HG03521 (cell line): ENCODE measurements around the gene HSBP1L1.

Source experiments
- ATAC-seq: cut with Tn5 transposase; IDR thresholded peaks from one replicate; pipeline ENCODE4 v1.9.1; 2021; ENCODE audit warnings: mild to moderate bottlenecking, moderate library complexity; ENCODE audit not compliant: unreplicated experiment

Gene HSBP1L1

GRCh38 chr18:79964330-79965118 lies at the start of gene HSBP1L1:
Gene HSBP1L1, plus strand, starts transcription at chr18:79964643. Its CDS starts 93 bp downstream, at chr18:79964736.
- ATAC-seq, result peak; percentile 61

DNA sequence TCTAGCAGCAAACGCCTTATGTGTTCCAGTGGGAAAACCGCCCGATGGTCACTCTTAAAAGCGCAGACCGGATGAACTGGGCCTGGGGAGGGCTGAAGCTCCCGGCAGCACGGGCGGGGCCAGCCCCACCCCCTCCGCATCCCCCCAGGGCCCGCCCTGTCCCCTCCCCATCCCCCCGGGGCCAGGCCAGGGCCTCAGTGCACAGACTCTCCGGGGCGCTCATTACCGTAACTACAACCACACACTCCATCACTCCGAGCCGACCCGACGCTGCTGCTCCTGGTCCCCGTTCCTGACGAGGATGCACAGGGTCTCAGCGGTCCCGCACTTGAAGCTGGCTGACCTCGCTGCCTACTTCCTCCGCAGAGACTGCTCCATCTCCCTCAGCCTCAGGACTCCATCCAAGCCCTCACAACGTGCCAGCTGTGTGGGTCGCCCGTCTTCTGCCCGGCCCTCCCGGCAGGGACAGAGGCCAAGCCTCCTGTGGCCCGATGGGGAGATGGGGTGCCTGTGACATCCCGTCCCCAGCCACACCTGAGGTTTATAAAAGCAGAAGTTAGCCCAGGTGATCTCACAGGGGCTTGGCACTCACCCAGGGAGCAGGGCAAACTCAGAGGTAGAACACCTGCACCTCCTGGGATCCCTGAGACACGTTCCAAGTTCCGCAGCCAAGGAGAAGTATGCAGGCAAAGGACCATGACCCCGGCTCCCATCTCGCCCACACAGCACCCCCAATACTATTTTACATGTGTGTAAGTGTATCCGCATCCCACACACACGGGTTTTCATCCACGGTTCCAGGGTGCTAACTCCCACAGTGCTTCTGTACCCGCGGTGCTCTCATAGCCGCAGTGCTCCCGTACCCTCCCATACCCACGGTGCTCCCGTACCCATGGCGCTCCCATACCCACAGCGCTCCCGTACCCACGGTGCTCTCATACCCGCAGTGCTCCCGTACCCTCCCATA lies 49.0 kb upstream of the HSBP1L1 start:
- no peak for ATAC-seq

DNA sequence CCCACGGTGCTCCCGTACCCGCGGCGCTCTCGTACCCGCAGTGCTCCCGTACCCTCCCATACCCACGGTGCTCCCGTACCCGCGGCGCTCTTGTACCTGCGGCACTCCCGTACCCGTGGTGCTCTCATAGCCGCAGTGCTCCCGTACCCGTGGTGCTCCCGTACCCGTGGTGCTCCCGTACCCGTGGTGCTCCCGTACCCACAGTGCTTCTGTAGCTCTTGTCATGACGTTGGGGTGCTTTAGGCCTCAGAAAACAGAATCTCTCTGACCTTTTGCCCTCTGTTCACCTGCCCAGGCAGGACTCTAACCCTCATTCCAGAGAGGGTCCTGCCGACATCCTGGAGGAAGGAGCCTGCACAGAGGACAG lies 48.3 kb upstream of the HSBP1L1 start:
- no peak for ATAC-seq

GRCh38 chr18:79916546-79917168 lies 47.8 kb upstream of the HSBP1L1 start:
- no peak for ATAC-seq

- no peak for ATAC-seq
These were observed 47.1 kb upstream of the HSBP1L1 start for GRCh38 chr18:79917169-79917852.

GRCh38 chr18:79917853-79918614 lies 46.4 kb upstream of the HSBP1L1 start:
- ATAC-seq, result no peak

GRCh38 chr18:79918615-79919011 lies 45.8 kb upstream of the HSBP1L1 start:
- ATAC-seq, result no peak

GRCh38 chr18:79919089-79919488 lies 45.4 kb upstream of the HSBP1L1 start:
- ATAC-seq, result no peak

DNA sequence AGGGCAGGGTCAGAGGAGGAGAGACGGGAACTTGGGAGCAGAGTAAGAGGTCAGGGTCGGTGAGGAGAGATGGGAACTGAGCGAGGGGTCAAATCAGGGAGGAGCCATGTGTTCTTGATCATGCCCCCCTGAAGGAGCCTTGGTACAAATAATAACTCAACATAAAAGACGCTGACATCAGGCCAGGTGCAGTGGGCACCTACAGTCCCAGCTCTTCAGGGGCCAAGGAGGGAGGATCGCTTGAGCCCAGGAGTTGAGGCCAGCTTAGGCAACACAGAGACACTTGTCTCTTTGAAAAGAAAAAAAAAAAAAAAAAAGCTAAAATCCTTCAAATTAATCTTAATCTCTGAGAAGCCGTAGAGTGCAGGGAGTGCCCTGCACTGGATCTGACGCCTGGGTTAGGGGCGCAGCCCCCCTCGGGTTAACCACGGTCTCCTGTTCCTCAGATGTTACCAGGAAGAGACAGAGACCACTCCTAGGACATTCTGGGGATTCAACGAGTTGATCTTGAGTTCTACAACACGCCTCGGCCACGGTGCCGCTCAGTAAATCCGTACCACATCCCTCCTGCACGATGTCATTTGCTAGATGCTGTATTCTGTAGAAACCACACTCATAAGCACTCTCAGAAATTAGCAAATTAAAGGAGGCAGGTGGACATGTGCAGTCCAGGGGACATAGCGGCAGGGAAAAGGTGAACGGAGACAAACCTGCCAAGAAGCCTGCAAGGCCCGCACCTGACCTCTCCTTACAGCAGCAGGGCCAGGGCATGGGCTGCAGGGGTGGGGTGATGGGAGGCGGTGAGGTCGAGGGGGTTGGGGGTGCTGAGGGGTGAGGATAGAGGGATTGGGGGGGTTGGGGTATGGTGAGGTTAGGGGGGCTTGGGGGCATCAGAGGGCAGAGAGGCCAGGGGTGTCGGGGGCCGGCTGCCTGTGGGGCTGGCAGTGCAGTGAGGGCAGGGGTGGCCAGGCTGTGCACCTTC lies 42.2 kb upstream of the HSBP1L1 start:
- ATAC-seq, result no peak

- no peak for ATAC-seq
These were observed 41.5 kb upstream of the HSBP1L1 start for GRCh38 chr18:79922971-79923411.

- no peak for ATAC-seq
These were observed 40.4 kb upstream of the HSBP1L1 start for GRCh38 chr18:79923896-79924585.

DNA sequence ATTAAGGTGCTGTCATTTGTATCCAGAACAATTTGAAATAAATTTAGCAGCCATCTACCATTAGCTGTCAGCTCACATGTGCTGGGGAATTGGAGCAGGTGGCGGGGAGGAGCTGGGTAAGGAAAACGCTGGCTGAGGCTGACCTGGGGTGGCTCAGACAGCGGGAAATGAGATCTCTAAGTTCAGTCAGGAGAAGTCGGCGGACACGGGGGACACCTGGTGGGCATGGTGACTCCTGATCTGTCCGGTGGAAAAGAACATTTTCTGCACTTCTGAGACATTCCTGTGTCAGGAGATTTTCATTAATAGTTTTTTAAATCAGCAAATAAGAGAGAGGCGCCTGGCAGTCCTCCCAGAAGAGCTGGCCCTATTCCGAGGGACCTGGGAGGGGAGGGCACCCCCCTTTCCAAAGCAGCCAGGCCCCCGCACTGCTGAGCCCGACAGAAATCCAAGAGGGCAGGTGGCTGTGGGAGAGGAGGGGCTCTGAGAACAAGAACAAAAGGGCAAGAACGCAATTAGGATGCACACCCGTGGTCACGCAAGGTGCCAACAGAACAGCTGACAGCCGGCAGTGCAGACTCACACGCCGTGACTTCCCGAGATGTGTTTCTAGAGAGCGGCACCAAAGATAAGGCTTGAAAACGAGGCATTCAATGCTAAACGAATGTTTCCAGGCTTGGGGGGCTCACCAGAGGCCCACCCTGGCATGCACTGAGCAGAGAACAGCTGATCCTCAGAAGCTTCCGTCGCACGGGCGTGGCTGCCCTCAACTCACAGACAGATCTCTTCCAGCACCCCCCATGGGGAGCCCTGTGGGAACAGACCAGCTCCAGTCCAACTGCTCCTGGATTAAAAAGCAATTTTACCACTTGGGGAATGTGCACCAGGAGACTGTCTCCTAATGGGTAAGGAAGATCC lies 39.4 kb upstream of the HSBP1L1 start:
- ATAC-seq, result no peak

GRCh38 chr18:79926306-79926705 lies 38.1 kb upstream of the HSBP1L1 start:
- ATAC-seq, result no peak

DNA sequence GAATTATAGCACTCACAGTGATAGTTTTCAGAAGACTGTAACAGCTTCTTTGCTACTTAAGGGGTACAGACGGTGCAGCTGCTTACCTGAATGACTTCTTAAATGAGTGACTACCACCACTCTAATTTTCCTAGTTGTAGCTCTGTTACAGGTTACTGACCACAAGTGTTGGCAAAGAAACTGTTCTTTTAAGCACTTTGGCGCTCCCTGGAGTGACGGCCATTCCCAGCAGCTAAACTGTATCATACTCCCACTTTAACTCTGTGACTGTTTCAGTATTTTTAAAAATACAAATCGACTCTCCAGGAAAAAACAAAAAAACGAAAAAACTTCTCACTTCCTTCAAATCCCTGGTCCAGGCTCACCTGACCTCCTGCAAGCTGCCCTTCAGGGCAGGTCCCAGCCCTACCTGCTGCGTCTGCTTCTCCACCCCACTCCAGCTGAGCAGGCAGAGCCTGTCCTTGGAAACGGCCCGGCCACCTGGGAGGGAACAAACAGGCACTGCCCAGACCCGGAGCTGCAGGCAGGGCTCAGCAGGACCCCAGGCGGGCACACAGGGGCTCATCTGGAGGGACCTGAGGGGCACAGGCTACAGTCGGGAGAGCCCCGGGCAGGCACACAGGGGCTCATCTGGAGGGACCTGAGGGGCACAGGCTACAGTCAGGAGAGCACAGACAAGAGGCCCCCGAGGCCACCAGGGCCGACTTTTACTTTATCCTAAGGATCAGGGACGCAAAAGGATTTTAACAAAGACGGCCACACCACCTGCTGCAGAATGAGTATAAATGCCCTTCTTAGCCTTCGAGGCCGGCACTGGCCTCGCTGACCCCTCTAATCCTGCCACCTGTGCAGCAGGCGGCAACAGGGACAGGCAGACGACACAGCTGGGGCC lies 37.5 kb upstream of the HSBP1L1 start:
- no peak for ATAC-seq

GRCh38 chr18:79927607-79928562 lies 36.6 kb upstream of the HSBP1L1 start:
- ATAC-seq, result no peak
